Fibroblast of skin of right quadriceps (primary cell): ENCODE results near the gene ACTL6B.

ENCODE experiments used
- DNase-seq: peaks from one replicate; pipeline ENCODE4 v3.0.0-alpha.2; 2013

Gene ACTL6B

GRCh38 chr7:100683659-100684533, 27.6 kb upstream of the ACTL6B start:
- no peak for DNase-seq

GRCh38 chr7:100682991-100683658, 26.9 kb upstream of the ACTL6B start:
- no peak for DNase-seq

- DNase-seq, result peak; percentile 40
Measured at GRCh38 chr7:100682228-100682741, 26.0 kb upstream of the ACTL6B start.

- no peak for DNase-seq
Measured at GRCh38 chr7:100681491-100682227, 25.4 kb upstream of the ACTL6B start.

- DNase-seq, result no peak
Measured at GRCh38 chr7:100680576-100681271, 24.5 kb upstream of the ACTL6B start.

- DNase-seq, result no peak
Measured at GRCh38 chr7:100679927-100680575, 23.8 kb upstream of the ACTL6B start.

GRCh38 chr7:100679129-100679926, 23.1 kb upstream of the ACTL6B start:
- no peak for DNase-seq

GRCh38 chr7:100678291-100678984, 22.2 kb upstream of the ACTL6B start:
- DNase-seq, result no peak

- DNase-seq, result no peak
Measured at GRCh38 chr7:100677308-100678267, 21.3 kb upstream of the ACTL6B start.

GRCh38 chr7:100676501-100677306, 20.5 kb upstream of the ACTL6B start:
- DNase-seq, result no peak

GRCh38 chr7:100675581-100676350, 19.5 kb upstream of the ACTL6B start:
- peak; percentile 68 for DNase-seq

GRCh38 chr7:100675105-100675451, 18.8 kb upstream of the ACTL6B start:
- no peak for DNase-seq

- DNase-seq, result no peak
Measured at GRCh38 chr7:100674411-100675104, 18.3 kb upstream of the ACTL6B start.

- no peak for DNase-seq
Measured at GRCh38 chr7:100673942-100674410, 17.7 kb upstream of the ACTL6B start.

- DNase-seq, result peak; percentile 99
Measured at GRCh38 chr7:100673302-100673941, 17.2 kb upstream of the ACTL6B start, which contains the start of gene GNB2. TSS of gene GNB2 (plus strand) at chr7:100673740. CDS start at chr7:100676266, 2,526 bp downstream.
